Activated CD4-positive, CD25-positive, alpha-beta regulatory T cell (primary cell): ENCODE measurements around the gene ABCA8.
"Not testable (repeated sequence)": the region's sequence is repeated elsewhere in the genome, so short reads cannot be mapped to it uniquely, and the experiment has no call there.

ENCODE experiments used
- DNase-seq, 4 experiments: peaks; one replicate each; lab custom pipeline; 2025; lab: John Stamatoyannopoulos, UW

Gene ABCA8

GRCh38 chr17:68943812-68944182, 11.4 kb downstream of the ABCA8 start:
- not testable (repeated sequence) for DNase-seq

- no peak for DNase-seq
These were observed 11.9 kb downstream of the ABCA8 start for GRCh38 chr17:68943123-68943811.

DNA sequence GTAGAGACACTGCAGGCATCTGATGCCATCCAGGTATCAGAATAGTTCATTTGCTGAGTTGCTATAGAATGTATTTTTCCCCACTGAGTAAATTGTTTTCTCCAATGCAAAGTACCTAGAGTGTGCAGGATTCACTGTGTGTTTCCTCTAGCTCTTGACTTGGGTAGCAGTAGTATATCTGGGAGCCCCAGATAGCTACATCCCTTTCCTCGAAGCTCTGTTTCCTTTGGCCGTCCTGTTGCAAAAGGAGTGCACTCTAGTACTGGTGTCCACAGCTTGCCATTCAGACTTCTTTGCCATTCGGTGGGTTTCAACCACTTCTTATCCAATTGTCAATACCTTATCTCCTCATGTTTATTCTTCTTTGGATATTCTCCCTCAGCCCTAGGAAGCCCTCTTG, 12.8 kb downstream of the ABCA8 start:
- DNase-seq, result no peak

- no peak for DNase-seq
These were observed 13.4 kb downstream of the ABCA8 start for GRCh38 chr17:68941761-68942160.

DNA sequence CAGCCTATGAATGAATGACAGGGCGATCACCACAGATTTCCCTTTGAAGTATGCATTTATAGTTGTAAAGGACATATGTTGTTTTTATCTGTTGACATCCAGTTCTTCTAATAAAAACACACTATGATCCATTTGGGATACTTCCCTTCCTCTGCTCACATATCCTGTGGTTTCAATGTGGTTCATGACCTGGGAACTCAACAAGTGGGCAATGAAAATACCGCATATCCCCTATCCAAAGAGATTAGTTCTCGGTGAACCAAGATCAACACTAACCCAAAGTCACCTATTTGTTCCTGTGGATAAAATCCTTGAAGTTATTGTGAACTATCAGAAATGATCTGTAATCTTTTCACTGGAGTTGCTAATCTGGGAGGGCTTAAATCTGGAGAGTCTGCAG, 16.0 kb downstream of the ABCA8 start:
- no peak for DNase-seq

- DNase-seq, result no peak
These were observed 17.2 kb downstream of the ABCA8 start for GRCh38 chr17:68937890-68938514.

DNA sequence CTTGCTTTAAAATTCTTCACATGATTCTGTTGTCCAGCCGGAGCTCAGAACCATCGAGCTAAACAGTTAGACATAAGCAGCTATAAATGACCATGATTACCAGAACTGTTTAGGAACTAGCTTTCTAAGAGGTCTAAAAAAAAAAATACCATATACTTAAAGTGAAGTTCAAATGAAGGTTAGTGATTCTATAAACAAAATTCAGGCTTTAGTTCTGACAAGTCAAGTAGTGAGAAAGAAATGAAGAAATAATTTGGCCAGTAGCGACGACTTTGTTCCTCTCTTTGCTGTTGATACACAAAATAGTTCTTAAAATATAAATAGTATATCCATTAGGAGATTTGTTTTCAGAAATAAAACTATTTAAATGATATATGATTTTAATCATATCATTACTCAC, 27.7 kb downstream of the ABCA8 start:
- DNase-seq, result no peak

- no peak for DNase-seq
These were observed 30.1 kb downstream of the ABCA8 start for GRCh38 chr17:68924793-68925720.

DNA sequence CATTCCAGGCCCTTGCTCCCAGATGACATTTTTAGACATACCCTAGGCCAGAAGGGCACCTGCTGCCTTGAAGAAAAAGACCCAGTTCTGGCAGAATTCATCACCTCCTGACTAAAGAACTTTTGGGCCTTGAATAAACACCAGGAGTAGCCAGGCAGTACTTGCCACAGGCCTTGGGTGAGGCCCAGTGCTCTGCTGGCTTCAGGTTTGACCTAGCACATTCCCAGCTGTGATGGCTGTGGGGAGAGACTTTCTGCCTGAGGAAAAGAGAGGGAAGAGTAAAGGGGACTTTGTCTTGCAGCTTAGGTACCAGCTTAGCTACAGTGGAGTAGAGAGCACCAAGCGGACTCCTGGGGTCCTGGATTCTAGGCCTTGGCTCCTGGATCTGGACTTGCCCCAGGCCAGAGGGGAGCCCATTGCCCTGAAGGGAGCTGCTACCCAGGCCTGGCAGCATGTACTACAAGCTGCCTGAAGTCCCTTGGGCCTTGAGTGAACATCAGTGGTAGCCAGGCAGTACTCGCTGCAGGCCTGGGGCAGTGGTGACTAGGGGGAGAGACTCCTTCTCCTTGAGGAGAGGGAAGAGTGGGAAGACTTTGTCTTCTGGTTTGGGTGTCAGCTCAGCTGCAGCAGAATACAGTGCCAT, 44.3 kb downstream of the ABCA8 start:
- DNase-seq, result no peak

DNA sequence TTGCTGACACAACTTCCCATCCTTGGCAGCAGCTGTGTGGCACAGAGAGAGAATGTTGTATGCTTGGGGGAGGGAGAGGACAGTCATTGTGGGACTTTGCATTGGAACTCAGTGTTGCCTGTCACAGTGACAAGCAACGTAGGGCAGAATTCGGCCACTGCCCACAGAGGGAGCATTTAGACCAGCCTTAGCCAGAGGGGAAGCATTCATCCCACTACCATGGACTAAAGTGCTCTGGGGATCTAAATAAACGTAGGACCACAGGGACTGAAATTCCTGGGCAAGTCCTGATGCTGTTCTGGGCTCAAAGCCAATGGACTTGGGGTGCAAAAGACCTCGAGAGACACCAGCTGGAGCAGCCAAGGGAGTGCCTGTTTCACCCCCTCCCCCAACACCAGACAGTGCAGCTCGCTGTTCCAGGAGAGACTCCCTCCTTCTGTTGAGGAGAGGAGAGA, 44.9 kb downstream of the ABCA8 start:
- DNase-seq, result no peak

DNA sequence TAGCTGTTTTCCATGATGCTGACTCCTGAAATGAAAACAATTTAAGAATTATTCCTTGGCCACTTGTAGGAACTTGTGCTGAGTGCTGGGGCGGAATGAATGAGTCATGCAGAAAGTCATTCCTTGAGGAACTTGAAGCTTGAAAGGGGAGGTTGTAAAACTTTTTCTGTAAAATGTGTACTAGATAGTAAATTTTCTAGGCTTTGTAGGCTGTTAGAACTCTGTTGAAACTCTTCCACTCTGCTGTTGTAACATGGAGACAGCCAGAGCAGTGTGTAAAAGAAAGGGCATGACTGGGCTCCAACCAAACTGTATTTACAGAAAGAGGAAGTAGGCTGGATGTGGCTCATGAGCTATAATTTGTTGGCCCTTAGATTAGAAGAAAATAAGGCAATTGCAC, 46.1 kb downstream of the ABCA8 start:
- no peak for DNase-seq

DNA sequence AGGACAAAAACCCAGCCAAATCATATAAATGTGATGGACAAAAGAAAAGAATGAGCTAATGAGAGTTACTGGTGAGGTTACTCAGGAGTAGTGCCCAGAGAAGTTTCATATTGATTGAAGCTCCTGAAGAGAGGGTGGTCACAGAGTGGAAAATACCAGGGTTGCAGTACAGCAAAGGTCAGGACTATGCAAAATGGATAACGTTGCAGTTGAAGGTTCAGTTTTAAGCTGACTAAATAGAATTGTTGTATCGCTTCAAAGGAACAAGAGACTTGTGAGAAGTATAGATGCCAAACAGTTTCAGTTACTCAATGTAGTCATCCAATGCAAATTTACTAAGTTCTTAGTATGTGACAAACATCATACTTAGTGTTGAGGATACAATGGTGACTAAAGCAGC, 47.1 kb downstream of the ABCA8 start:
- no peak for DNase-seq

DNA sequence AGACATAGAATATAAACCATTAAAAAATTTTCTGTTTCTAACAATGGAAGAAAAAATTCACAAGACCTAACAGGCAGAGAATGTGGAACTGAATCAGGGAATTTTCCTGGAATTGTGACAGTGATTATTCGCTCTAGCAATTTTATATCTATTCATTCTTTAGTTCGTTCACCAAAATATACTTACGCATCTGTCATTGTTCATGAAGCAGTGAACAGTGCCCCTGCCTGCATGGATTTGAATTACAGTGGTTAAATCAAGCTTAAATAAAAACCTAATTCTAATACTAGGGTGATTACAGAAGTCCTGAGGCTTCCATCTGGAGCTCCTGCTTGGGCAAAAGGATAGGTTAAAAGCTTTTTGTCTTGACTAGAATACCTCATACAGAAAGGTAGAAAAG, 48.6 kb downstream of the ABCA8 start:
- DNase-seq, result no peak

DNA sequence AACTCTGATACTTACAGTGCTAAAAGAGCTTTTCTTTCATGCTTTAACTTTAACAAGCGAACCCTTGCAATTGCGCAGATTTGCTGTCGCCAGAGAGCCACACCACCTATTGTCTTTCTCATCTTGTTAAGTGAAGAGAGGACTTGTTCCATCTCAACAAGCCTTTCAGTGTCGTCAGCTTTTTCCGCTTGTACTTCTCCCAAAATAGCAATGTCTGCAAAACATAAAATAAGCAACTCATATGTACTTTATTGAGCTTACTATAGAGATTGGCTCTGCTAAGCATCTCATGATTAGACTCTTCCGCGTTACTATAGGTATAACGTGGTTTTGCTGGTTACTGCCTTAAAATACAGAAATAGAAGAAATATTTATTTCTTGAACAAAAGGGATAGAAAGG, 51.9 kb downstream of the ABCA8 start:
- DNase-seq, result no peak

DNA sequence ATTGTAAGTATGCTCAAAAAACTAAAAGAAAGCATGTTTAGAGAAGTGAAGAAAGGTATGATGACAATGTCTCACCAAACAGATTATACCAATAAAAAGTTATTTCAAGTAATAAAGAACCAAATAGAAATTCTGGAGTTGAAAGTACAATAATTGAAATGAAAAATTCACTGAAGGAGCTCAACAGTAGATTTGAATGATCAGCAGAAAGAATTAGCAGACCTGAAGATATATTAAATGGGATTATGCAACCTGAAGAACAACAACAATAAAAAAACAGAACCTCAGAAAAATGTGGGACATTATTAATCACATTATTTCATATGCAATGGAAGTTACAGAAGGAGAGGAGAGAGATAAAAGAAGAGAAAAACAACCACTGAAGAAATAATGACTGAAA, 57.6 kb downstream of the ABCA8 start:
- DNase-seq, result no peak

- no peak for DNase-seq
These were observed 62.5 kb downstream of the ABCA8 start for GRCh38 chr17:68892658-68893057.

- DNase-seq, result no peak
These were observed 63.0 kb downstream of the ABCA8 start for GRCh38 chr17:68892193-68892592.

DNA sequence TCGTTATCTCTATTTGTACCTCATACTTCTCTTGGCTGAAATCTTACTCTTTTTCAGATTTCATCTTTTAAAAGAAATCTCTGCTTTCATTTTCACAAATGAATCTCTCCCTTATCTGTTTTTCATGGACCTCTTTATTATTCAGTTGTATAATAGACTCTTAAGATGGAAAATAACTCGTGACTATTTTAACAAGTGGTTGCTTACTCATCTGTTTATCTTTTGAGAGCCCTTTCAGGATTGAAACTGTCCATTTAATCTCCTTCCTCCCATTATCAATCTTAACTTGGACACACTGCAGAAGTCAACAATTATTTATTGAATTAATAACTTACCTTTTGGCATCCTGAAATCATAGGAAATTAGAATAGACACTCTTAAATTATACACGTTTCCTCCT, 68.8 kb downstream of the ABCA8 start:
- DNase-seq, result no peak

GRCh38 chr17:68884888-68885287, 70.3 kb downstream of the ABCA8 start:
- DNase-seq, result no peak

GRCh38 chr17:68878226-68878885, 76.8 kb downstream of the ABCA8 start:
- DNase-seq, result no peak

GRCh38 chr17:68871447-68871846, 83.7 kb downstream of the ABCA8 start:
- no peak for DNase-seq

DNA sequence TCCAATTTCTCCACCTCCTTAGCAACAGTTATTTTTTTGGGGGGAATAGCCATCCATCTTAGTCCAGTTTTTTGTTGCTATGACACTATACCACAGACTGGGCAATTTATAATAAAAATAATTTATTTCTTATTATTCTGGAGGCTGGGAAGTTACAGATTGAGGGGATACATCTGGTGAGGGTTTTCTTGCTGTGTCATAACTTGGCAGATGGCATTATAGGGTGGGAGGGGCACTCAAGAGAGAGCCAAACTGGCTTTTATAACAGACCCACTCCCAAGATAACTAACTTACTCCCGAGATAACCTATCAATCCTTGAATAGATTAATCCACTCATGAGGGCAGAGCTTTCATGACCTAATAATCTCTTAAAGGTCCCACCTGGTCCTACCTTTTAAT, 84.2 kb downstream of the ABCA8 start:
- DNase-seq, result no peak
